NB4 (cell line): ENCODE data around the gene GALNT4.

Source experiments
- DNase-seq: peaks from one replicate; pipeline ENCODE4 v3.0.0; 2010; ENCODE audit warnings: low read depth
- H3K4me3 ChIP-seq: one replicate; pipeline ENCODE4 v1.5.1; 2011; ENCODE audit warnings: mild to moderate bottlenecking, low read depth, low read length, moderate library complexity
- MYC ChIP-seq: IDR thresholded peaks from 2 replicates; pipeline ENCODE4 v1.6.1; 2011; ENCODE audit warnings: low read depth, low read length
- POLR2A ChIP-seq: IDR thresholded peaks from 2 replicates; pipeline ENCODE4 v1.6.1; 2011; ENCODE audit warnings: mild to moderate bottlenecking; ENCODE audit not compliant: insufficient read length; ENCODE audit errors: extremely low read depth
- TF ChIP-seq, protein P1 (sequence below): IDR thresholded peaks from 2 replicates; pipeline ENCODE4 v1.6.1; 2011; ENCODE audit warnings: low read depth, low read length
- TF ChIP-seq, protein P2 (sequence below): IDR thresholded peaks from one replicate; pipeline ENCODE4 v1.5.1; 2012; ENCODE audit warnings: low read depth, low read length

GALNT4 gene

GRCh38 chr12:89529738-89530137, 5.1 kb upstream of the GALNT4 start:
- peak; percentile 78 for DNase-seq
- no peak overlapping the region for H3K4me3 ChIP-seq
- no peak for TF ChIP-seq MYC
- TF ChIP-seq, protein P1, sequence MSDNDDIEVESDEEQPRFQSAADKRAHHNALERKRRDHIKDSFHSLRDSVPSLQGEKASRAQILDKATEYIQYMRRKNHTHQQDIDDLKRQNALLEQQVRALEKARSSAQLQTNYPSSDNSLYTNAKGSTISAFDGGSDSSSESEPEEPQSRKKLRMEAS = peak; percentile 49; the same call in 1 of the 2 replicates
- TF ChIP-seq, protein P2, sequence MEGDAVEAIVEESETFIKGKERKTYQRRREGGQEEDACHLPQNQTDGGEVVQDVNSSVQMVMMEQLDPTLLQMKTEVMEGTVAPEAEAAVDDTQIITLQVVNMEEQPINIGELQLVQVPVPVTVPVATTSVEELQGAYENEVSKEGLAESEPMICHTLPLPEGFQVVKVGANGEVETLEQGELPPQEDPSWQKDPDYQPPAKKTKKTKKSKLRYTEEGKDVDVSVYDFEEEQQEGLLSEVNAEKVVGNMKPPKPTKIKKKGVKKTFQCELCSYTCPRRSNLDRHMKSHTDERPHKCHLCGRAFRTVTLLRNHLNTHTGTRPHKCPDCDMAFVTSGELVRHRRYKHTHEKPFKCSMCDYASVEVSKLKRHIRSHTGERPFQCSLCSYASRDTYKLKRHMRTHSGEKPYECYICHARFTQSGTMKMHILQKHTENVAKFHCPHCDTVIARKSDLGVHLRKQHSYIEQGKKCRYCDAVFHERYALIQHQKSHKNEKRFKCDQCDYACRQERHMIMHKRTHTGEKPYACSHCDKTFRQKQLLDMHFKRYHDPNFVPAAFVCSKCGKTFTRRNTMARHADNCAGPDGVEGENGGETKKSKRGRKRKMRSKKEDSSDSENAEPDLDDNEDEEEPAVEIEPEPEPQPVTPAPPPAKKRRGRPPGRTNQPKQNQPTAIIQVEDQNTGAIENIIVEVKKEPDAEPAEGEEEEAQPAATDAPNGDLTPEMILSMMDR = peak; percentile 67

DNA sequence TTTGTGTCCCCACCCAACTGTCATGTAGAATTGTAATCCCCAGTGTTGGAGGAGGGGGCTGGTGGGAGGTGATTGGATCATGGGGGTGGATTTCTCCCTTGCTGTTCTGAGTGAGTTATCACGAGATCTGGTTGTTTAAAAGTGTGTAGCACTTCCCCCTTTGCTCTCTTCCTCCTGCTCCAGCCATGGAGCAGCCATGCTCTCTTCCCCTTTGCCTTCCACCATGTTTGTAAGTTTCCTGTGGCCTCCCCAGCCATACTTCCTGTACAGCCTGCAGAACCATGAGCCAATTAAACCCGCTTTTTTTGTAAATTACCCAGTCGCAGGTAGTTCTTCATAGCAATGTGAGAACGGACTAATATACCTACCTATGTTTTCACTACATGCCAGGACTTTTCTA, 3.8 kb upstream of the GALNT4 start:
- TF ChIP-seq POLR2A (no peak), MYC (no peak)
- TF ChIP-seq, protein P2 = no peak
- TF ChIP-seq, protein P1 = no peak
- peak; percentile 49 for DNase-seq

GRCh38 chr12:89525824-89526770, 1.5 kb upstream of the GALNT4 start, which contains the start of gene POC1B:
Gene POC1B (minus strand): TSS chr12:89526047. CDS start chr12:89525895, 152 bp downstream.
- DNase-seq = peak; percentile 96
- TF ChIP-seq MYC (peak; percentile 79), POLR2A (peak; percentile 34)
- TF ChIP-seq, protein P2 = no peak
- TF ChIP-seq, protein P1 = peak; percentile 81
- peak within 1 kb of the TSS; percentile 88 for H3K4me3 ChIP-seq

More for the DNA sequence above, 3.8 kb upstream of the GALNT4 start:
- H3K4me3 ChIP-seq = no peak overlapping the region

DNA sequence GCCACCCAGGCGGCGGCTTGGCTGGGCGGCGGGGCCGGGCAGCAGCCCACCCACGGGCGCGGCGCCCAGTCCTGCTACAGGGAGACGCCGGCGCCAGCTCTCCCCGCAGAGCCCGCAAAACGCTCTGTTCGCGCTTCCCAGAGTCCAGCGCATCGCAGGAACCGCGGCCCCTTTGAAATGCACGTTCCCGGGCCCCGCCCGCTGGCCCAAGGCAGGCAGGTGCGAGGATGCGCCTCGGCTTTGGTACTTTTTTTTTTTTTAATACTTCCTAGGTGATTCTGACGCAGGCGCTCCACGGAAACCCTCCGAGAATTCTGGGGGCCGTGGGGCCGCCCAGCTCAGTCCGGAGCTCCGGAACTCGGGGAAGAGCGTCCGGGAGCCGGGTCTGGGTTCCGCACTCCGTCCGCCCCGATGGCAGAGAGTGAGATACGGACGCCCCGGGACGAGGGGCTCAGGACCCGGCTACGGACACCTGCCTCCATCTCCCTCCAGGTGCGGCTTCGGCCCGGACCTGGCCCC, 768 bp upstream of the GALNT4 start:
- TF ChIP-seq MYC = 0 out of 2 replicates have a peak, but pooled peaks have one; percentile 31
- TF ChIP-seq, protein P1 = peak; percentile 23; the same call in 1 of the 2 replicates
- TF ChIP-seq POLR2A = no peak
- TF ChIP-seq, protein P2 = no peak
- H3K4me3 ChIP-seq = peak overlapping the region; percentile 88
- DNase-seq = peak; percentile 74

DNA sequence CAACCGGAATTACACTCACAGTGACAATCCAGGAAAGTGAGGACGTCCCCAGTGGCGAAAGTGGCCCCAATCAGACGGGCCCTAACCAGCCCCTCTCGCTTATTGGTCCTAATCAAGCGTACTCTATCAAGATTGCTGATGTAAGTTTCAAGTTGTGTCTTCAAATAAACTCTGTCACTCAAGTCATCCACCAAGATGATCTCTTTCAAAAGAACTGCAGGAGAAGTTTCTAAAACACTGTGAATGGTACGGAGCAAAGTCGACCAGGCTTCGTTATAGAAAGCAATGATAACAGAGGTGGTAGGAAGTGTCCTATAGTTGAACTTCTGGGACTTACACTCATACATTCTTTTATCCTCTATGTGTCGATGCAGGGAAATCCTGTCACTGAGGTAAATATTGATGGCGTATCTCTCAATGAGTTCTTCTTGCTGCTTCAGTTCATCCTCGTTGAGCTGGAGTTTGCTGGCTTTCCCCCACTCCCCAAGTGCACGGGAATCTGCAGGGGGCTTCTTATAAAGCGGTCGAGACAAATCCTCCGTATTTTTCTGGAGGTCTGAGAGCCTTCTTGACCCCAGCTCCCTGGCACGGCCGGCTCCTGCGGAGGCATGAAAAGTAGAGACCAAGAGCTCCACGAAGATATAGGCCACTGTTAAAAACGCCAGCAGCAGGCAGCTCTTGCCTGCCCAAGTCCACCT, 604 bp downstream of the GALNT4 start:
- no peak for TF ChIP-seq MYC
- TF ChIP-seq, protein P1 = no peak
- no peak for TF ChIP-seq POLR2A
- TF ChIP-seq, protein P2 = no peak
- H3K4me3 ChIP-seq = peak overlapping the region; percentile 88
- no peak for DNase-seq
